ENCODE measurements around the gene ARHGAP10.

DNA sequence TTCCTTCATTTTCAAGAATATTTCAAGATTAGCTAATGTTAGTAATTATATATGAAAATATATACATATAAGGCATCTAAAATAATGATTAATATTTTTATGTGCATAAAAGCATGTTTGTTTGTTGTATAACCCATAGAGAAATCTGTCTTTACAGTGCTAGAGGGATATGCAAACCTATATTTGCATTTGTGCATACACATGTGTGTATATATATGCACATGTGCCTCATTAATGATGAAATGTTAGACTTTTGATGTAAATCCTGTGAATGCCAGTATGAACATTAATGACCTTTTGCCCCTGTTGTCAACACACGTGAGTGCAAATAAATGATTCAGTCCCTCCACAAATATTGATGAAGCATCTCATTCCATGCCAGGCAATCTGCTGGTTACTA, 197.9 kb downstream of the ARHGAP10 start:
- TF ChIP-seq, protein P1, sequence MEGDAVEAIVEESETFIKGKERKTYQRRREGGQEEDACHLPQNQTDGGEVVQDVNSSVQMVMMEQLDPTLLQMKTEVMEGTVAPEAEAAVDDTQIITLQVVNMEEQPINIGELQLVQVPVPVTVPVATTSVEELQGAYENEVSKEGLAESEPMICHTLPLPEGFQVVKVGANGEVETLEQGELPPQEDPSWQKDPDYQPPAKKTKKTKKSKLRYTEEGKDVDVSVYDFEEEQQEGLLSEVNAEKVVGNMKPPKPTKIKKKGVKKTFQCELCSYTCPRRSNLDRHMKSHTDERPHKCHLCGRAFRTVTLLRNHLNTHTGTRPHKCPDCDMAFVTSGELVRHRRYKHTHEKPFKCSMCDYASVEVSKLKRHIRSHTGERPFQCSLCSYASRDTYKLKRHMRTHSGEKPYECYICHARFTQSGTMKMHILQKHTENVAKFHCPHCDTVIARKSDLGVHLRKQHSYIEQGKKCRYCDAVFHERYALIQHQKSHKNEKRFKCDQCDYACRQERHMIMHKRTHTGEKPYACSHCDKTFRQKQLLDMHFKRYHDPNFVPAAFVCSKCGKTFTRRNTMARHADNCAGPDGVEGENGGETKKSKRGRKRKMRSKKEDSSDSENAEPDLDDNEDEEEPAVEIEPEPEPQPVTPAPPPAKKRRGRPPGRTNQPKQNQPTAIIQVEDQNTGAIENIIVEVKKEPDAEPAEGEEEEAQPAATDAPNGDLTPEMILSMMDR (IDR thresholded peaks at IDR 0.05; ENCODE audit: low read depth, low read length, poor library complexity, severe bottlenecking): no peak
- TF ChIP-seq EZH2phosphoT487 (IDR thresholded peaks at IDR 0.05; ENCODE audit: borderline replicate concordance, low read length): no peak
